Stimulated activated CD8-positive, alpha-beta memory T cell treated with anti-CD3 and anti-CD28 coated beads, Interleukin-4, amount 100 ng/mL, for 48 hours (primary cell): ENCODE measurements around the gene ALKBH2.
A peak's percentile ranks its signal among the peaks of the same experiment; 100 is the strongest.

Experiments
- DNase-seq: peaks from one replicate; pipeline ENCODE4 v3.0.0-alpha.2; 2020

The ALKBH2 gene

GRCh38 chr12:109113661-109114321, 20.5 kb upstream of the ALKBH2 start:
- no peak for DNase-seq

- DNase-seq = no peak
Observed at GRCh38 chr12:109112720-109113465, 19.6 kb upstream of the ALKBH2 start.

GRCh38 chr12:109110988-109111495, 17.8 kb upstream of the ALKBH2 start:
- DNase-seq = peak; percentile 72

- no peak for DNase-seq
Observed at GRCh38 chr12:109109746-109110350, 16.6 kb upstream of the ALKBH2 start.

- DNase-seq = no peak
Observed at GRCh38 chr12:109105176-109105575, 11.9 kb upstream of the ALKBH2 start.

GRCh38 chr12:109102491-109102890, 9.2 kb upstream of the ALKBH2 start:
- no peak for DNase-seq

GRCh38 chr12:109100741-109101140, 7.5 kb upstream of the ALKBH2 start:
- no peak for DNase-seq

GRCh38 chr12:109099431-109100020, 6.3 kb upstream of the ALKBH2 start:
- DNase-seq = no peak

- DNase-seq = no peak
Observed at GRCh38 chr12:109098651-109099050, 5.4 kb upstream of the ALKBH2 start.

- DNase-seq = no peak
Observed at GRCh38 chr12:109098183-109098604, 4.9 kb upstream of the ALKBH2 start.

GRCh38 chr12:109097435-109098182, 4.3 kb upstream of the ALKBH2 start, which contains the start of gene UNG:
TSS of gene UNG (plus strand) at chr12:109097597. CDS start at chr12:109097680, 83 bp downstream.
- peak; percentile 97 for DNase-seq

- DNase-seq = no peak
Observed at GRCh38 chr12:109097140-109097434, 3.8 kb upstream of the ALKBH2 start.

GRCh38 chr12:109092497-109093021, 713 bp downstream of the ALKBH2 start:
- no peak for DNase-seq

GRCh38 chr12:109089683-109090082, 3.6 kb downstream of the ALKBH2 start:
- no peak for DNase-seq

GRCh38 chr12:109088818-109089217, 4.5 kb downstream of the ALKBH2 start:
- DNase-seq = no peak

- DNase-seq = no peak
Observed at GRCh38 chr12:109087250-109087649, 6.0 kb downstream of the ALKBH2 start.

- no peak for DNase-seq
Observed at GRCh38 chr12:109085590-109085989, 7.7 kb downstream of the ALKBH2 start.

- DNase-seq = no peak
Observed at GRCh38 chr12:109084425-109084824, 8.8 kb downstream of the ALKBH2 start.

GRCh38 chr12:109082751-109083150, 10.5 kb downstream of the ALKBH2 start:
- no peak for DNase-seq

- no peak for DNase-seq
Observed at GRCh38 chr12:109074866-109075265, 18.4 kb downstream of the ALKBH2 start.

GRCh38 chr12:109069307-109070271, 23.7 kb downstream of the ALKBH2 start:
- DNase-seq = no peak
